LNCAP (cell line): Measurements from ENCODE around the gene MILR1.

ENCODE experiments used
- TF ChIP-seq, protein P1 (sequence below): fragments of 450-650 bp; IDR thresholded peaks from 2 replicates; pipeline ENCODE4 v1.5.1; 2017; ENCODE audit warnings: mild to moderate bottlenecking

MILR1 gene

DNA sequence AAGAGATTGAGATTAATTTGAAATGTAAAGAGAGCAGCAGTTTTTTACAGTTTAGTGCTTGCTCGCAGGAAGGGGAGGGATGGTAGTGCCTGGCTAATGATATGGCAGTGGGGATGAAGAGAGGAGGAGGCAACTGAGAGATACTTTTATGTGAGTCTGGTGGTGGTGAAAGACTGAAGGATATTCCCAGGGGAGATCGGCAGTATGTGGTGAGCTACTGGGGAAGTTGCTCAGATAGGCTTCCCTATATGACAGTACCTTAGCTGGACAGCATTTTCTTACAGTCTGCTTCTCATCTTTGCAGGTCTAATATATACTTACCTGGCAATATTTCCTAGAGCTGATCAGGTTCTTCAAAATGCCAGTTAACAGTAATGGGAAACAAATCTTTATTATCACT is 66.5 kb downstream of the MILR1 start:
- TF ChIP-seq, protein P1, sequence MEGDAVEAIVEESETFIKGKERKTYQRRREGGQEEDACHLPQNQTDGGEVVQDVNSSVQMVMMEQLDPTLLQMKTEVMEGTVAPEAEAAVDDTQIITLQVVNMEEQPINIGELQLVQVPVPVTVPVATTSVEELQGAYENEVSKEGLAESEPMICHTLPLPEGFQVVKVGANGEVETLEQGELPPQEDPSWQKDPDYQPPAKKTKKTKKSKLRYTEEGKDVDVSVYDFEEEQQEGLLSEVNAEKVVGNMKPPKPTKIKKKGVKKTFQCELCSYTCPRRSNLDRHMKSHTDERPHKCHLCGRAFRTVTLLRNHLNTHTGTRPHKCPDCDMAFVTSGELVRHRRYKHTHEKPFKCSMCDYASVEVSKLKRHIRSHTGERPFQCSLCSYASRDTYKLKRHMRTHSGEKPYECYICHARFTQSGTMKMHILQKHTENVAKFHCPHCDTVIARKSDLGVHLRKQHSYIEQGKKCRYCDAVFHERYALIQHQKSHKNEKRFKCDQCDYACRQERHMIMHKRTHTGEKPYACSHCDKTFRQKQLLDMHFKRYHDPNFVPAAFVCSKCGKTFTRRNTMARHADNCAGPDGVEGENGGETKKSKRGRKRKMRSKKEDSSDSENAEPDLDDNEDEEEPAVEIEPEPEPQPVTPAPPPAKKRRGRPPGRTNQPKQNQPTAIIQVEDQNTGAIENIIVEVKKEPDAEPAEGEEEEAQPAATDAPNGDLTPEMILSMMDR, result no peak

GRCh38 chr17:64515829-64516228 is 66.9 kb downstream of the MILR1 start:
- TF ChIP-seq, protein P1, result no peak
